HK-2 (cell line): ENCODE results near the gene CDK5RAP3.
"Not testable (repeated sequence)": the region's sequence is repeated elsewhere in the genome, so short reads cannot be mapped to it uniquely, and the experiment has no call there.

Source experiments
- DNase-seq: peaks from one replicate; pipeline ENCODE4 v3.0.0-alpha.2; 2018; ENCODE audit not compliant: unreplicated experiment

CDK5RAP3 gene

GRCh38 chr17:47975189-47975822, 4.4 kb downstream of the CDK5RAP3 start:
- DNase-seq = no peak

- no peak for DNase-seq
These were observed 4.9 kb downstream of the CDK5RAP3 start for GRCh38 chr17:47975823-47976205.

- DNase-seq = peak; percentile 50
These were observed 7.4 kb downstream of the CDK5RAP3 start for GRCh38 chr17:47978324-47978723.

GRCh38 chr17:47980541-47980940, 9.6 kb downstream of the CDK5RAP3 start:
- no peak for DNase-seq

- DNase-seq = no peak
These were observed 10.5 kb downstream of the CDK5RAP3 start for GRCh38 chr17:47981462-47981861.

GRCh38 chr17:47982091-47982617, 11.2 kb downstream of the CDK5RAP3 start:
- no peak for DNase-seq

- DNase-seq = no peak
These were observed 11.9 kb downstream of the CDK5RAP3 start for GRCh38 chr17:47982645-47983390.

- DNase-seq = no peak
These were observed 12.7 kb downstream of the CDK5RAP3 start for GRCh38 chr17:47983492-47984223.

GRCh38 chr17:47986520-47986919, 15.6 kb downstream of the CDK5RAP3 start:
- no peak for DNase-seq

GRCh38 chr17:47987240-47987835, 16.4 kb downstream of the CDK5RAP3 start:
- DNase-seq = no peak

- DNase-seq = not testable (repeated sequence)
These were observed 17.5 kb downstream of the CDK5RAP3 start for GRCh38 chr17:47988445-47988844.

- DNase-seq = no peak
These were observed 18.2 kb downstream of the CDK5RAP3 start for GRCh38 chr17:47989159-47989558.

- DNase-seq = no peak
These were observed 18.8 kb downstream of the CDK5RAP3 start for GRCh38 chr17:47989700-47990099.

GRCh38 chr17:47990962-47991731, 20.2 kb downstream of the CDK5RAP3 start:
- DNase-seq = no peak

GRCh38 chr17:47992216-47992615, 21.3 kb downstream of the CDK5RAP3 start:
- no peak for DNase-seq

GRCh38 chr17:47993031-47993564, 22.2 kb downstream of the CDK5RAP3 start:
- DNase-seq = no peak

- no peak for DNase-seq
These were observed 23.1 kb downstream of the CDK5RAP3 start for GRCh38 chr17:47993964-47994363.

GRCh38 chr17:47994724-47995123, 23.8 kb downstream of the CDK5RAP3 start:
- DNase-seq = no peak

GRCh38 chr17:47995241-47995935, 24.5 kb downstream of the CDK5RAP3 start:
- no peak for DNase-seq

- DNase-seq = no peak
These were observed 25.3 kb downstream of the CDK5RAP3 start for GRCh38 chr17:47996201-47996600.
